IMR-90 (cell line): ENCODE data around the gene C1QTNF1. TPM values are rescaled to one million over a fixed set of nuclear protein-coding genes. Genes with fewer than 3 reads are reported as not detected.

Experiments used
- ATAC-seq: fragments of 200-7000 bp; cut with Tn5 transposase; 2 replicates; pipeline ENCODE4 v1.9.1; 2020; ENCODE audit warnings: low read depth, mild to moderate bottlenecking, moderate library complexity
- BruUV-seq: library from RNA; stranded (reverse); fragments of 400-500 nt; replicated peaks from 2 replicates; lab custom pipeline; 2021; lab: Mats Ljungman, UMichigan
- CTCF ChIA-PET: fragments of 300-600 bp; formaldehyde crosslinking; extraction: SDS; loops from one replicate; lab custom pipeline; 2021; ENCODE audit warnings: antibody characterized with exemption; lab: Yijun Ruan, JAX
- POLR2A ChIA-PET: fragments of 300-600 bp; sonication (Branson Sonifier 250); formaldehyde crosslinking; loops from one replicate; lab custom pipeline; 2022; ENCODE audit warnings: antibody characterized with exemption; ENCODE audit not compliant: unreplicated experiment; lab: Charles Lee
- DNase-seq: peaks from one replicate; pipeline ENCODE4 v3.0.0; 2013
- H2AFZ ChIP-seq: replicated peaks from 2 replicates; pipeline ENCODE3; 2013; ENCODE audit warnings: low read length, mild to moderate bottlenecking; ENCODE audit not compliant: poor library complexity
- H2AK5ac ChIP-seq: 2 replicates; pipeline ENCODE4 v1.6.1; 2013; ENCODE audit warnings: low read depth, low read length, inconsistent platforms
- H2AK9ac ChIP-seq: replicated peaks from 2 replicates; pipeline ENCODE3; 2013; ENCODE audit warnings: mild to moderate bottlenecking, low read depth, low read length, moderate library complexity; ENCODE audit not compliant: poor library complexity
- H2BK120ac ChIP-seq: 2 replicates; pipeline ENCODE4 v1.6.1; 2013; ENCODE audit warnings: low read depth, low read length, inconsistent platforms
- H2BK15ac ChIP-seq: 3 replicates; pipeline ENCODE4 v1.6.1; 2013; ENCODE audit warnings: low read depth, low read length, inconsistent platforms
- H2BK20ac ChIP-seq: 2 replicates; pipeline ENCODE4 v1.6.1; 2013; ENCODE audit warnings: low read depth, mild to moderate bottlenecking, inconsistent platforms, low read length, moderate library complexity
- H2BK5ac ChIP-seq: 2 replicates; pipeline ENCODE4 v1.6.1; 2013; ENCODE audit warnings: mild to moderate bottlenecking, low read depth, low read length, inconsistent platforms; ENCODE audit not compliant: poor library complexity, severe bottlenecking
- H3K14ac ChIP-seq: replicated peaks from 2 replicates; pipeline ENCODE4 v1.6.1; 2013; ENCODE audit warnings: low read depth, low read length, inconsistent platforms
- H3K18ac ChIP-seq: 2 replicates; pipeline ENCODE4 v1.6.1; 2013; ENCODE audit warnings: low read depth, low read length, control low read depth
- H3K23ac ChIP-seq: 2 replicates; pipeline ENCODE4 v1.6.1; 2013; ENCODE audit warnings: low read depth, low read length, inconsistent platforms
- H3K27ac ChIP-seq: 2 replicates; pipeline ENCODE4 v1.5.1; 2013; ENCODE audit warnings: mild to moderate bottlenecking, control low read depth, low read length; ENCODE audit not compliant: insufficient read depth
- H3K27me3 ChIP-seq: 2 replicates; pipeline ENCODE4 v1.6.1; 2013; ENCODE audit warnings: low read length; ENCODE audit not compliant: control insufficient read depth, insufficient read depth
- H3K36me3 ChIP-seq: 2 replicates; pipeline ENCODE4 v1.6.1; 2013; ENCODE audit warnings: low read length, mixed read lengths; ENCODE audit not compliant: control insufficient read depth, insufficient read depth
- H3K4ac ChIP-seq: 2 replicates; pipeline ENCODE4 v1.6.1; 2013; ENCODE audit warnings: low read depth, low read length, inconsistent platforms
- H3K4me1 ChIP-seq: 2 replicates; pipeline ENCODE4 v1.6.1; 2013; ENCODE audit warnings: low read length, mixed read lengths; ENCODE audit not compliant: control insufficient read depth, insufficient read depth
- H3K4me2 ChIP-seq: 2 replicates; pipeline ENCODE4 v1.6.1; 2013; ENCODE audit warnings: low read depth, mild to moderate bottlenecking, control low read depth, low read length, moderate library complexity
- H3K4me3 ChIP-seq: 2 replicates; pipeline ENCODE4 v1.5.1; 2013; ENCODE audit warnings: low read depth, mild to moderate bottlenecking, control low read depth, low read length, moderate library complexity; ENCODE audit not compliant: insufficient read depth
- H3K56ac ChIP-seq: 2 replicates; pipeline ENCODE4 v1.6.1; 2013; ENCODE audit warnings: low read length, inconsistent platforms; ENCODE audit not compliant: insufficient read depth; ENCODE audit errors: extremely low read depth
- H3K79me1 ChIP-seq, 2 experiments: 2 replicates each; pipeline ENCODE4 v1.6.1; 2013; ENCODE audit warnings: low read length in 2 of 2, inconsistent platforms in 1 of 2, low read depth in 1 of 2
- H3K9ac ChIP-seq: 2 replicates; pipeline ENCODE4 v1.6.1; 2013; ENCODE audit warnings: low read depth, low read length, control low read depth
- H3K9me1 ChIP-seq: 2 replicates; pipeline ENCODE4 v1.6.1; 2013; ENCODE audit warnings: low read length, inconsistent platforms; ENCODE audit not compliant: insufficient read depth
- H3K9me3 ChIP-seq: 2 replicates; pipeline ENCODE4 v1.6.1; 2013; ENCODE audit warnings: low read length; ENCODE audit not compliant: control insufficient read depth, insufficient read depth
- H4K20me1 ChIP-seq: 2 replicates; pipeline ENCODE4 v1.6.1; 2013; ENCODE audit warnings: low read length, inconsistent platforms; ENCODE audit not compliant: insufficient read depth
- H4K5ac ChIP-seq: 2 replicates; pipeline ENCODE4 v1.6.1; 2013; ENCODE audit warnings: mild to moderate bottlenecking, low read depth, low read length, control low read depth
- H4K8ac ChIP-seq, 2 experiments: 2 replicates each; pipeline ENCODE4 v1.6.1; 2013; ENCODE audit warnings: low read depth in 2 of 2, low read length in 2 of 2, control low read depth in 1 of 2, inconsistent platforms in 1 of 2
- H4K91ac ChIP-seq: 2 replicates; pipeline ENCODE4 v1.6.1; 2013; ENCODE audit warnings: low read depth, low read length, inconsistent platforms; ENCODE audit not compliant: insufficient read depth
- CEBPB ChIP-seq: IDR thresholded peaks from 2 replicates; pipeline ENCODE4 v1.6.1; 2012; ENCODE audit warnings: low read depth, low read length, improper control_type of control experiment
- FOS ChIP-seq: fragments of 150-350 bp; IDR thresholded peaks from 2 replicates; pipeline ENCODE4 v1.6.1; 2016; ENCODE audit warnings: low read depth, low read length
- MAFK ChIP-seq: IDR thresholded peaks from 2 replicates; pipeline ENCODE4 v1.6.1; 2012; ENCODE audit warnings: low read depth, low read length, improper control_type of control experiment
- NFE2L2 ChIP-seq: fragments of 150-350 bp; IDR thresholded peaks from 2 replicates; pipeline ENCODE4 v1.6.1; 2016; ENCODE audit warnings: low read depth, mild to moderate bottlenecking, low read length
- POLR2A ChIP-seq: IDR thresholded peaks from 2 replicates; pipeline ENCODE4 v1.6.1; 2012; ENCODE audit warnings: mild to moderate bottlenecking, low read depth, low read length
- RAD21 ChIP-seq: IDR thresholded peaks from 2 replicates; pipeline ENCODE4 v1.6.1; 2012; ENCODE audit warnings: low read length, improper control_type of control experiment
- RCOR1 ChIP-seq: IDR thresholded peaks from 2 replicates; pipeline ENCODE4 v1.6.1; 2012; ENCODE audit warnings: mild to moderate bottlenecking, low read length, improper control_type of control experiment; ENCODE audit not compliant: insufficient replicate concordance
- RFX5 ChIP-seq: IDR thresholded peaks from 2 replicates; pipeline ENCODE4 v1.8.0; 2012; ENCODE audit warnings: low read depth, mild to moderate bottlenecking, low read length, moderate library complexity
- SMC3 ChIP-seq: fragments of 150-350 bp; IDR thresholded peaks from 2 replicates; pipeline ENCODE4 v1.6.1; 2016; ENCODE audit warnings: low read depth, mild to moderate bottlenecking, antibody characterized with exemption, low read length, moderate library complexity
- WGBS, 2 experiments: methylation state at CpG; one replicate each; pipeline versions ENCODE4 v1.1.5 to v1.1.7; 2013; ENCODE audit warnings: missing lambda C conversion rate in 2 of 2; ENCODE audit not compliant: insufficient read length in 1 of 2; ENCODE audit errors: extremely low coverage in 2 of 2; 5-methylcytosine and 5-hydroxymethylcytosine counted together
- dilution Hi-C: fragments of 300-500 bp; cut with HindIII; formaldehyde crosslinking; loops from one replicate; pipeline ENCODE4 v1.14.3; 2018; ENCODE audit warnings: low sequenced_read_pairs; ENCODE audit not compliant: unreplicated experiment
- in situ Hi-C: fragments of 300-500 bp; cut with MboI; formaldehyde crosslinking; loops from 3 replicates; pipeline ENCODE4 v1.14.3; 2019; ENCODE audit warnings: low sequenced_read_pairs, inconsistent platforms, mixed read lengths
- intact Hi-C: fragments of 100-400 bp; cut with micrococcal nuclease; formaldehyde crosslinking; loops from 2 replicates; pipeline ENCODE4 v1.10.0; 2022
- polyA plus RNA-seq, 3 experiments: library from polyadenylated mRNA; depleted of rRNA; stranded (reverse); fragments of >200 nt; gene quantifications; 2 replicates each; pipeline ENCODE4 v1.2.3, GENCODE V29; 2012; ENCODE audit warnings: low replicate concordance in 1 of 3
- total RNA-seq: library from RNA; depleted of rRNA; stranded (reverse); fragments of >200 nt; gene quantifications from 2 replicates; pipeline ENCODE4 v1.2.3, GENCODE V29; 2012

The C1QTNF1 gene
- total and polyA plus RNA-seq, 2 of the 4 experiments (the other 2 are of a cell fraction), result 3.4 to 8.4 TPM

GRCh38 chr17:79044462-79044861 lies 20.5 kb downstream of the C1QTNF1 start:
- in situ Hi-C loops, result no loop called here
- no peak overlapping the region for H2BK5ac ChIP-seq
- H3K4me2 ChIP-seq, result no peak overlapping the region
- H4K20me1 ChIP-seq, result no peaks in the 10 kb centered on the region; the same call in 1 of the 2 replicates
- H3K23ac ChIP-seq, result no peak overlapping the region
- no peak for TF ChIP-seq FOS
- no peak for TF ChIP-seq CEBPB
- TF ChIP-seq RCOR1, result no peak
- TF ChIP-seq RFX5, result no peak
- TF ChIP-seq POLR2A, result no peak
- no peak for TF ChIP-seq NFE2L2
- no peak for TF ChIP-seq MAFK
- TF ChIP-seq RAD21, result no peak
- TF ChIP-seq SMC3, result no peak
- H4K91ac ChIP-seq, result no peak overlapping the region
- H3K36me3 ChIP-seq, result peaks cover 8% of the 10 kb centered on the region; the same call in 1 of the 2 replicates
- no peak overlapping the region for H3K18ac ChIP-seq
- no peak overlapping the region for H2AFZ ChIP-seq
- dilution Hi-C loops, result no loop called here
- H4K8ac ChIP-seq, result no peak overlapping the region
- no peak for ATAC-seq
- no peak overlapping the region for H3K4me3 ChIP-seq
- H2BK15ac ChIP-seq, result no peak overlapping the region
- H2AK9ac ChIP-seq, result no peak overlapping the region
- intact Hi-C loops, result no loop called here
- ChIA-PET CTCF (interaction anchor here (3.1 kb wide), 1 partner anchor 25 kb away, joined by 19 read pairs; no protein-coding TSS in a partner anchor), POLR2A (interaction anchor here (0.5 kb wide), 1 partner anchor 11 kb away, joined by 6 read pairs; no protein-coding TSS in a partner anchor)
- no TSS peak for BruUV-seq
- no peak overlapping the region for H2AK5ac ChIP-seq
- peaks cover 8% of the 10 kb centered on the region for H3K9me1 ChIP-seq
- 88% methylated on average over 5 of the region's 11 CpGs; no CpG with 5 or more reads in 1 of the 2 experiments for WGBS, 2 experiments
- no peak overlapping the region for H4K5ac ChIP-seq
- H3K27ac ChIP-seq, result no peak overlapping the region
- no peaks in the 10 kb centered on the region for H3K9me3 ChIP-seq
- no peak overlapping the region for H3K4ac ChIP-seq
- H3K9ac ChIP-seq, result no peak overlapping the region
- H3K79me1 ChIP-seq, result 0 out of 4 replicates have a peak, but pooled peaks cover 0 to 5% of the 10 kb centered on the region in 2 experiments
- DNase-seq, result no peak
- no peak overlapping the region for H3K56ac ChIP-seq
- no peaks in the 10 kb centered on the region for H3K4me1 ChIP-seq
- no peak overlapping the region for H2BK120ac ChIP-seq
- no peak overlapping the region for H3K14ac ChIP-seq
- no peaks in the 10 kb centered on the region; the same call in 1 of the 2 replicates for H3K27me3 ChIP-seq
- H2BK20ac ChIP-seq, result no peak overlapping the region
